Heart left ventricle (tissue), 16 donors: ENCODE data around the gene TMEM74B. TPM values are rescaled to one million over a fixed set of nuclear protein-coding genes. Genes with fewer than 3 reads are reported as not detected.
A peak's percentile ranks its signal among the peaks of the same experiment; 100 is the strongest.
"Not testable (repeated sequence)": the region's sequence is repeated elsewhere in the genome, so short reads cannot be mapped to it uniquely, and the experiment has no call there.

Experiments
- ATAC-seq, 4 donors: fragments of 200-7000 bp; cut with Tn5 transposase; one replicate each; pipeline ENCODE4 v1.9.1; 2020 to 2022; ENCODE audit warnings: moderate library complexity in 4 of 4, mild to moderate bottlenecking in 3 of 4, moderate number of reproducible peaks in 1 of 4
- DNase-seq, 5 donors: peaks; one replicate each; pipeline ENCODE4 v3.0.0-alpha.2; 2020
- H3K27ac ChIP-seq, 12 donors: fragments of 200-600 bp; sonication (generic) in 4 of 12; one replicate each; pipeline versions ENCODE4 v1.5.0 to v1.8.0; 2016 to 2022; ENCODE audit warnings: mild to moderate bottlenecking in 2 of 12
- H3K27me3 ChIP-seq, 9 donors: fragments of 200-600 bp; sonication (generic) in 2 of 9; one replicate each; pipeline versions ENCODE4 v1.5.1 to v1.8.0; 2016 to 2022; ENCODE audit warnings: mild to moderate bottlenecking in 3 of 9
- H3K36me3 ChIP-seq, 9 donors: fragments of 200-600 bp; sonication (generic) in 2 of 9; one replicate each; pipeline versions ENCODE4 v1.5.0 to v1.8.0; 2018 to 2022; ENCODE audit warnings: mild to moderate bottlenecking in 2 of 9
- H3K4me1 ChIP-seq, 12 donors: fragments of 200-600 bp; sonication (generic) in 4 of 12; one replicate each; pipeline versions ENCODE4 v1.5.0 to v1.8.0; 2016 to 2022; ENCODE audit warnings: mild to moderate bottlenecking in 3 of 12
- H3K4me3 ChIP-seq, 12 donors: fragments of 200-600 bp; sonication (generic) in 4 of 12; one replicate each; pipeline versions ENCODE4 v1.5.0 to v1.8.0; 2017 to 2022; ENCODE audit warnings: mild to moderate bottlenecking in 9 of 12, moderate library complexity in 4 of 12
- H3K9me3 ChIP-seq, 12 donors: fragments of 200-600 bp; sonication (generic) in 4 of 12; one replicate each; pipeline versions ENCODE4 v1.5.0 to v1.8.0; 2016 to 2022; ENCODE audit warnings: mild to moderate bottlenecking in 1 of 12
- CTCF ChIP-seq, 12 donors: fragments of 200-600 bp; sonication (generic) in 4 of 12; IDR thresholded peaks; one replicate each; pipeline versions ENCODE4 v1.5.0 to v1.8.0; 2018 to 2022; ENCODE audit warnings: antibody characterized with exemption in 12 of 12, mild to moderate bottlenecking in 5 of 12
- POLR2A ChIP-seq, 2 donors: fragments of 450-650 bp; IDR thresholded peaks; one replicate each; pipeline ENCODE4 v1.6.1; 2017; ENCODE audit warnings: antibody characterized with exemption in 2 of 2, mild to moderate bottlenecking in 2 of 2, moderate library complexity in 2 of 2
- WGBS, 4 donors: extraction: QIAGEN DNeasy Blood & Tissue Kit in 2 of 4; methylation state at CpG; one replicate each; pipeline versions ENCODE4 v1.1.5 to v1.1.7; 2013 to 2018; 5-methylcytosine and 5-hydroxymethylcytosine counted together
- intact Hi-C, 10 donors: fragments of 100-400 bp; cut with DNase I; formaldehyde crosslinking; loops; one replicate each; pipeline versions ENCODE4 v1.11.1 to v1.14.2; 2022
- polyA plus RNA-seq, 2 donors: library from polyadenylated mRNA; stranded (reverse); fragments of 200-250 nt; gene quantifications; one replicate each; pipeline ENCODE4 v1.2.3, GENCODE V29; 2013
- total RNA-seq, 9 donors: library from RNA; depleted of rRNA in 2 of 9; stranded (reverse); fragments of >200 nt in 2 of 9; fragmentation: NEBNext Ultra II Directional in 3 of 9; extraction: Animal tissue kit (Norgen Biotek cat#: 25700) in 3 of 9; gene quantifications; one replicate each; pipeline versions ENCODE4 v1.1.0 to v1.2.4, GENCODE V29; 2016 to 2023
- donor health status: ischemic (EF 13 %, LVEDD 7.1; RV severe dilation, severe dysfunction).
- donor health status: healthy with polysubstance abuse.
- donor health status: DM: no; HTN: yes; CAD: no.
- donor health status: DM: no; HTN: no; CAD: no.
- donor health status: ischemic (EF 25% LVEDD 6.9; RV normal size, moderate dysfunction).
- donor health status: ischemic (EF 25% LVEDD 5.7; RV mildly dilated, moderate dysfunction).
- donor health status: healthy.
- donor health status: DM: yes; HTN: yes; CAD: no.
- donor health status: ischemic (EF 35%, LVEDD 5.7; RV mildly dilated, moderate dysfunction).
- donor health status: nonischemic (EF 11% LVEDD 7.7; RV severe dilation, severe dysfunction).
- donor health status: DM: yes; HTN: yes; CAD: no.
- donor health status: PGD.
- donor health status: ischemic (EF 29% LVEDD 5.4; RV normal size, mild dysfunction).
- donor health status: nonischemic (EF 23%, LVEDD 6.1; RV moderate dilation, normal function).

Gene TMEM74B
- total and polyA plus RNA-seq, 11 donors, result 0.55 to 6.6 (median 1.9) TPM

GRCh38 chr20:1225783-1226654 lies 41.2 kb upstream of the TMEM74B start, which contains the start of gene RAD21L1:
Gene RAD21L1 (plus strand): TSS chr20:1226044. CDS start chr20:1228454, 2,410 bp downstream.
- TF ChIP-seq CTCF (IDR thresholded peaks at IDR 0.05) (no peak), POLR2A (IDR thresholded peaks at IDR 0.05) (no peak)
- peaks cover 0 to 11% (median 0%) of the 10 kb centered on the region in 12 donors for H3K9me3 ChIP-seq
- peaks cover 0 to 46% (median 20%) of the 10 kb centered on the region in 9 donors for H3K27me3 ChIP-seq
- peak within 1 kb of the TSS in 3 of 12 donors; percentile 29 to 42 (median 30) for H3K27ac ChIP-seq
- H3K4me3 ChIP-seq, result peak within 1 kb of the TSS; percentile 55 to 90 (median 68)
- peak; percentile 80 to 96 (median 94) for ATAC-seq
- WGBS, 4 donors, result 1 to 2% (median 1%) methylated on average over 17 to 88 of the region's 88 CpGs
- peak; percentile 68 to 92 (median 83) for DNase-seq
- H3K36me3 ChIP-seq, result no peaks in the 10 kb centered on the region
- H3K4me1 ChIP-seq, result peaks cover 0 to 20% (median 11%) of the 10 kb centered on the region in 12 donors
- intact Hi-C loops, result loop anchor here in 1 of 10 donors (10.0 kb wide), 1 partner anchor 59 kb away; no protein-coding TSS in a partner anchor

- peak overlapping the region in 1 of 12 donors; percentile 41 for H3K27ac ChIP-seq
- intact Hi-C loops, result loop anchor here in 1 of 10 donors (10.0 kb wide), 1 partner anchor 59 kb away; no protein-coding TSS in a partner anchor
- 2 to 9% (median 3%) methylated on average over 22 to 30 of the region's 30 CpGs for WGBS, 4 donors
- H3K9me3 ChIP-seq, result peaks cover 0 to 11% (median 0%) of the 10 kb centered on the region in 12 donors
- no peaks in the 10 kb centered on the region for H3K36me3 ChIP-seq
- peaks cover 0 to 20% (median 11%) of the 10 kb centered on the region in 12 donors for H3K4me1 ChIP-seq
- H3K27me3 ChIP-seq, result peaks cover 0 to 41% (median 20%) of the 10 kb centered on the region in 9 donors
- DNase-seq (peak in 1 of 5 donors; percentile 36), ATAC-seq (peak in 3 of 4 donors; percentile 39 to 81 (median 73))
- H3K4me3 ChIP-seq, result peak overlapping the region in 11 of 12 donors; percentile 18 to 64 (median 47)
- no peak for TF ChIP-seq CTCF (IDR thresholded peaks at IDR 0.05)
- no peak for TF ChIP-seq POLR2A (IDR thresholded peaks at IDR 0.05)
These were observed 40.5 kb upstream of the TMEM74B start for GRCh38 chr20:1225263-1225782.

- intact Hi-C loops, result loop anchor here in 1 of 10 donors (10.0 kb wide), 1 partner anchor 60 kb away; no protein-coding TSS in a partner anchor
- TF ChIP-seq POLR2A (IDR thresholded peaks at IDR 0.05) (no peak), CTCF (IDR thresholded peaks at IDR 0.05) (no peak)
- no peak for ATAC-seq
- Histone ChIP-seq H3K9me3 (peaks cover 0 to 11% (median 0%) of the 10 kb centered on the region in 12 donors), H3K27ac (no peak overlapping the region), H3K27me3 (peaks cover 0 to 31% (median 15%) of the 10 kb centered on the region in 9 donors), H3K4me3 (no peak overlapping the region), H3K4me1 (peaks cover 0 to 20% (median 11%) of the 10 kb centered on the region in 12 donors), H3K36me3 (no peaks in the 10 kb centered on the region)
- DNase-seq, result peak in 1 of 5 donors; percentile 30
- WGBS, 4 donors, result 78 to 85% (median 80%) methylated on average over 20 of the region's 20 CpGs
These were observed 39.6 kb upstream of the TMEM74B start for GRCh38 chr20:1224205-1224890.

- H3K27ac ChIP-seq, ATAC-seq, H3K36me3 ChIP-seq, H3K4me3 ChIP-seq, DNase-seq: not testable (repeated sequence)
- intact Hi-C loops, result loop anchor here in 1 of 10 donors (10.0 kb wide), 1 partner anchor 62 kb away; no protein-coding TSS in a partner anchor
- Histone ChIP-seq H3K9me3 (peaks cover 0 to 11% (median 0%) of the 10 kb centered on the region in 12 donors), H3K4me1 (peaks cover 0 to 20% (median 11%) of the 10 kb centered on the region in 12 donors), H3K27me3 (peaks cover 0 to 16% (median 2%) of the 10 kb centered on the region in 9 donors)
- whole genome bisulfite sequencing, 4 donors, result 91 to 95% (median 93%) methylated on average over 4 of the region's 4 CpGs
These were observed 38.0 kb upstream of the TMEM74B start for GRCh38 chr20:1222750-1223149.

- intact Hi-C loops, result loop anchor here in 4 of 10 donors (10.0 kb wide), 4 partner anchors 102 to 402 kb away; partner anchors contain the start of gene PSMF1 (in 1 of the 4)
- not testable (repeated sequence) for H3K4me3 ChIP-seq, ATAC-seq, H3K27ac ChIP-seq, H3K9me3 ChIP-seq, H3K36me3 ChIP-seq, H3K4me1 ChIP-seq, DNase-seq
- peaks cover 0 to 12% (median 0%) of the 10 kb centered on the region in 9 donors for H3K27me3 ChIP-seq
- WGBS, 4 donors, result 80 to 86% (median 82%) methylated on average over 19 of the region's 19 CpGs
These were observed 32.0 kb upstream of the TMEM74B start for GRCh38 chr20:1216527-1217427.
